Activated CD8-positive, alpha-beta memory T cell treated with anti-CD3 and anti-CD28 coated beads for 1 hour (primary cell): ENCODE measurements around the gene ELMOD1.
A peak's percentile ranks its signal among the peaks of the same experiment; 100 is the strongest.
"Not testable (repeated sequence)": the region's sequence is repeated elsewhere in the genome, so short reads cannot be mapped to it uniquely, and the experiment has no call there.

ENCODE experiments used
- DNase-seq, 2 donors: peaks; one replicate each; pipeline ENCODE4 v3.0.0-alpha.2; 2020; ENCODE audit warnings: low read depth in 1 of 2; ENCODE audit errors: extremely low read depth in 1 of 2

ELMOD1 gene

DNA sequence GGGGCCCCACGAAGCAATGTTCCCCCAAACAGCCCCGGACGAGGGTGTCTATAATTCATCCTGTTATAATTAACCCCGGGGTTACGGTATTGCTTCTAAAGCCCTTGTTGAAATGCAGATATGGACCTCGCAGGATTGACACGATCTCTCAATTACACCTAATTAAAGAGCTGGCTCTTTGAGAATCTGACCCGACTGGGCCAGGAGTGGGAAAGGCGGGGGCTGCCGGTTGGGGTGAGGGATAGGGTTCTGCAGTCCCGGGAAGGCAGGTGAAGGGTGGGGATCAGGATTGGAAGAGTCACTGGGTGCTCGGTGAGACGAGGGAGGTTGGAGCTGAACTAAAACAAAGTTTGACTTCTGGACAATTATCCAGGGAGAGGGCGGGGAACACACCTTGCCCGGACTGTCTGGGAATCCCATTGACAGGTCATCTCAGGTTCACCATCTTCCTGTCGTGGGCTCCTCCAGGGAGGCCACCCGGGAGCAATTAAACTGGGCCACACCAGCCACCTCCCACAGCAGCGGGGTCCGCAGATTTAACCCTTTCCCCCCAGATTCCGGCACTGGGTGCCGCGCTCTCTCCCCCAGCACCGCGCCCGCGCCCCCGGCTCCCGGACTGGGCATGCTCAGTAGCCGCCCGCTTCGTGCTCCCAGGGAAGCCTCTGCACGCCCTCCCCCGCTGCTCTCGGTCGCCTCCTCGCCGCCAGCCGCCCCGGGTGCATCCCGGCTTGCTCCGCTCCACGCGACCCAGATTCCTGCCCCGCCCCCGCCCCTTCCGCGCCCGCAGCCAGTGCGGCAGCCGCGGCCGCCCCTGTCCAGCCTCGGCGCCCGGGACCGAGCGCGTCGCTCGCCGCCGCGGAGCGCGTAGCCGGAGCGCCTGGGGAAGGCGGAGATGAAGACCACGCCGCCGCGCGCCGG lies at the start of gene ELMOD1:
Gene ELMOD1, plus strand, starts transcription at position 688 of the 918 bp plus-strand sequence. CDS start 27,043 bp downstream, outside the sequence.
- no peak for DNase-seq

GRCh38 chr11:107545101-107545514 lies 45.8 kb upstream of the ELMOD1 start:
- no peak for DNase-seq

DNA sequence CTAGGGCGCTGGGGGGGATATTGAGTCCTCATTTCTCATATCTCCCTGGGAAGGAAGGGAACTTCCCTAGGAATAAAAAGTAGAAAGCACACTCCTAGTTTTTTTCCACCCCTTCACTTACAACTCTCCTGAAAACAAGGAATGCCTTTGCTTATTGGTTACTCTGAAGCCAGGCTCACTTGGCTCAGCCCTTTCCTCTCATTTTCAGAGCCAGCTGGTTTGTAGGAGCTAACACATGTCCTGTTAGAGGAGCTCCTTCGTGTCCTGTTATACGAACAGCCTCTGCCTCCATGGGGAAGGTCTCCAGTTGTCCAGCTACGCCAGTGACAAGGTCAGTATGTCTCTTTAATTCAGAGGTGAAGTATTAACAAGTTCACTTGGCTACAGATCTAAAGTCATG lies 43.0 kb upstream of the ELMOD1 start:
- no peak for DNase-seq

DNA sequence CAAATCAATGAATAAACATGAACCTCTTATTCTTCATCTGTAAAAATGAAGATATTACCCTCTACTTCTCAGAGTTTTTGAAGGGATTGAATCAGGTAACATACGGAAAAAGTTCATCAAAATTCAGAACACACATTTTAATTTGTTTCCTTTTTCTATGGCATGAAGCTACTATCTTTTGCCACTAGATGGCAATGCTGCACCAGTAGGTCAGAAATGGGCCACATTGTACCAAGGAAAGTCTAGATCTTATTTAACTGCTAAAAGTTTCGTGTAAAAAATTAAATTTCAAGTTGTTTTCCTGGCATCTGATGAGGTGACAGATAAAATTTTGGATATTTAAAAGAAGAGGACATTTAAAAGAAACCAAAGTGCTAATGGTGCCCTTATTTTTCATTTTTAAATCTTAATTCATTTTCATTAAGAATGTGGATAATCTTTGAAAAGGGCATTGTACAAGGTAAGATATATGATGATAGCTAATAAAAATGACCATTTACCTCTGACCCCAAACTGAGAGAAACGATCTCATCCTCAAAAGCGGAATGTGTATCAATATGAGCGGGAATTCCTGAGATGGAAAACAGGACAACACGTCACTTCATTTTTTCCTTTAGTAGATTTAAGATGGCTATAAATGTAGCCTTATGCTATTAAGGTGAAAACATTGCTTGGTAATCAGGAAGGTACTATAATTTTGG lies 41.5 kb upstream of the ELMOD1 start:
- no peak for DNase-seq

DNA sequence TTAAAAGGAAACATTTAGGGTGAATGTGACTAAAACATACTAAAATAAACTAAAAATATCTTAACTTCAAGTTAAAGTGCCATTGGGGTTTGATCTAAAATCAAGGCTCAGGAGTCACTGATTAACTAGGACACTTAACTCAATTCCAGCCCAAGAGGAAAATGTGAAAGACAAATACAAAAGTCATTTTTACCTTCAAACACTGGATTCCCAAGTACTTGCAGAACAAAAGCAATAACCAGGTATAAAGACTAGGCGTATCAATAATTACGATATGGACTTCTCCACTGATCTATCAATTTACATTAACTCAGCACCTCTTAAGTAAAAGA lies 41.0 kb upstream of the ELMOD1 start:
- no peak for DNase-seq

GRCh38 chr11:107550304-107550703 lies 40.6 kb upstream of the ELMOD1 start:
- no peak for DNase-seq

- DNase-seq = no peak
Observed at GRCh38 chr11:107561688-107562087, 29.3 kb upstream of the ELMOD1 start.

DNA sequence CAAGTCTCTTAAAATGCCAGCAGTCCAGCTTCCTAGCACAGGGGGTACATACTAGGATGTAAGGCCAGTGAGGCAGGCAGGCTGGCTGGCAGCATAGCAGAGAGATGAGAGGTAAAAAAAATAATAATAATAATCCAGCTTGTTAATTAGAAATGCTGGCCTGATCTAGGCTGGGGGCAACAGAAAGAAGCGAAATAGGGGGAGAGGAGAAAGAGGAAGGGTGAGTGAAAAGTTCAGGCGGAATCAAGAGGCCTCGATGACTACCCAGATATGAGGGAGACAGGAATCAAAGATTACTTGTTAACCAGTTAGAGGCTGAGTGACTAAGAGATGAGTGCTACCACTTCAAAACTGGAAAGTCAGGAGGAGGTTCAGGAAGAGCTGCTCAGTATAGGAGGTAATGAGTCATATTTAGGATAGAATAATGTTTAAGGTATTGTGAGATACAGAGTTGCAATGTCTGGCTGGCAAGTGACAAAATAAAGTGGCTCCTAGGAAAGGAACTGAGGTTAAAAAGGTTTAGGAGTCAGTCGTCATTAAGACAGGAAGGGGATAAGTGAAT lies 28.2 kb upstream of the ELMOD1 start:
- DNase-seq = no peak

GRCh38 chr11:107563702-107564101 lies 27.2 kb upstream of the ELMOD1 start:
- no peak for DNase-seq

GRCh38 chr11:107564877-107565218 lies 26.1 kb upstream of the ELMOD1 start:
- no peak for DNase-seq

DNA sequence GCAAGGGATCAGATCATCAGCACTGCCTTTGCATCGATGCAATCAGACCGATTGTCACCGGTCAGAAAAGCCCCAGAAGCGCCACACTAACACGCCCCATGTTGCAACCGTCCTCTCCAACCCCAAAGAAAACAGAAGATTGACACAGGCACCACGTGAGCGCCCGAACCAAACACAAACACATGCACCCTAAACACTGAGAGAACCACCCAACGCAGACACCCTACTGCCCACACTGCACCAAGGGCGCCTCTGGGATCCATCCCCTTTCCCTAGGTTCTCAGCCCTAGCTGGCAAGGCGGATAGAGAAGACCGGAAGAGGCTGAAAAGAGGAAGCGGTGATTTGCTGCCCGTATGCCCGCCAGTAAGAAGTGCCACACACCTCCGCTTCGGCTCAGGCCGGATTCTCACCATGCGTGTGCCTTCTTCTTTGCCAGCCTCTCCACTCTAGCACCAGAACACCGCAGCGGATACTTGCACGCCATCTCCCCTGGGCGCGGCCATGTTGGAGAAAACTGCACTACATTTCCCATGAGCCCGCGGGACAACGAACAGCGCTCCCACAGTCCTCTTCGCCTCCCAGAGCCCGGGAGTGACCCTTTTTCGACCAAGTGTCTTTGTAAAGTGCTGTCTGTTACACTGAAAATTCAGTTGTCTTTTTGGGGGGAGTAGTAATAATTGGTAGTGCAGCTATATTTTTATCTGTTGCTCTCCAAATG lies 25.6 kb upstream of the ELMOD1 start, which contains the start of gene ALKBH8:
Gene ALKBH8, minus strand, starts transcription at position 517 of the 719 bp plus-strand sequence. CDS start 4,842 bp downstream, outside the sequence.
- peak in 1 of 2 donors; percentile 61 for DNase-seq

DNA sequence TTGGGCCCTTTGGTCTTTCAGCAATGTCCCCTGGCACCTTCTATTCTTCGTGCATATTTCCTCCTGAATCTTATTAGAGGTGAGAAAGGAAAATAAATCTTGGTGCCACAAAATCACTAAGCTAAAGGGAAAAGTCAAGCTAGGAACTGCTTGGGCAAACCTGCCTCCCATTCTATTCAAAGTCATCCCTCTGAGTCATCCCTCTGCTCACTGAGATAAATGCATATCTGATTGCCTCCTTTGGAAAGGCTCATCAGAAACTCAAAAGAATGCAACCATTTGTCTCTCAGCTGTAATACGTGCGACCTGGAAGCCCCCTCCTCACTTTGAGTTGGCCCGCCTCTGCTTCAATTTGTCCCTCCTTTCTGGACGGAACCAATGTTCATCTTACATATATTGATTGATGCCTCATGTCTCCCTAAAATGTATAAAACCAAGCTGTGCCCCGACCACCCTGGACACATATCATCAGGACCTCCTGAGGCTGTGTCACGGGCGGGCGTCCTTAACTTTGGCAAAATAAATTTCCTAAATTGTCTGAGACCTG lies 24.9 kb upstream of the ELMOD1 start:
- not testable (repeated sequence) for DNase-seq

GRCh38 chr11:107566569-107566968 lies 24.4 kb upstream of the ELMOD1 start:
- DNase-seq = no peak

GRCh38 chr11:107567739-107568335 lies 23.1 kb upstream of the ELMOD1 start:
- no peak for DNase-seq

GRCh38 chr11:107570015-107570414 lies 20.9 kb upstream of the ELMOD1 start:
- no peak for DNase-seq

GRCh38 chr11:107573438-107573837 lies 17.5 kb upstream of the ELMOD1 start:
- no peak for DNase-seq

DNA sequence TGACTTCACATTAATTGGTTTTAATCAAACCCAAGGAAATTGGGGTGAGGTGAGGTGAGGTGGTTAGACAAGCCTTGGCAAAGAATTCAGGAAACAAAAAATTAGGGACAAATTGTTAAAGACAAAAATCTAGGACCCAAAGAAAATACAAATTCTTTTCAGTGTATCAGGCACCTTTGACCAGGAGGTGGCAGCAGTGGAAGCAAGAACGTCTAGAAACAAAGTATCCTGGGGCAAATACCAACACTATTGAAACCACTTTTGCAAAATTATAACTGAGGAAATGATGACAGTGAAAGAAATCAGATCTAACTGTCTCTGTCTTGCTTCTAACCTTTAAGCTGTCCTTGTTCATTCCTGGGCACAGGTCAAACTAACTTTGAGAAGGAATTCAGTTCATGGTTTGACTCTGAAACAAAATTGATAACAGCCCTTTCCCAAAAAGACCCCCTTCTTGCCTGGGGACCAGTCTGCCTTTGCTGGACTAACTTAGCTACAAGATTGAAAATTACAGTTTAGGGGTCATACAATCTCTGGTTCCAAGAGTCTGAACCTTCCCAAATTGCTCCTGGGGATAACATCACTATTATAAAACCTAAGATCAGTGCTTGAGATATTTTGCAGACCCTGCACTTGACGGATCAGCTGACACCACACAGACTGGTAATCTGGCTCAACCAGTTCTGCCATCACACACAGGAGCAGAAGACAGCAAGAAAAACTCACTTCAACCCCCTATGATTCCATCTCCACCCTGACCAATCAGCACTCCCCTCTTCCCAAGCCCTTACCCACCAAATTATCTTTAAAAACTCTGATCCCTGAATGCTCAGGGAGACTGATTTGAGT lies 14.2 kb upstream of the ELMOD1 start:
- peak in 1 of 2 donors; percentile 36 for DNase-seq

DNA sequence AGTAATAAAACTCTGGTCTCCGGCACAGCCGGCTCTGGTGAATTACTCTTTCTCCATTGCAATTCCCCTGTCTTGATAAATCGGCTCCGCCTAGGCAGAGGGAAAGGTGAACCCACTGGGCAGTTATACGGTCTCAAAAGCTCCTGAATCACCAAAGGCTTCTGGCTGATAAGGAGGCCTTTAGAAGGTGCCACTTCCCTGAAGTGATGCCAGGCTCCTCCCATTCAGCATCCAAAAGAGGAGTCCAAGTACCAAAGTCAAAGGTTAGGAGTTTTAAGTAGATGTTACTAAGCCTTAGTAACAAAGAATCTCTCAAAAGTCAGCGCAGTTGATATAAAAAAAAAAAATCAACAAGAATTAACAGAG lies 13.6 kb upstream of the ELMOD1 start:
- DNase-seq = no peak

DNA sequence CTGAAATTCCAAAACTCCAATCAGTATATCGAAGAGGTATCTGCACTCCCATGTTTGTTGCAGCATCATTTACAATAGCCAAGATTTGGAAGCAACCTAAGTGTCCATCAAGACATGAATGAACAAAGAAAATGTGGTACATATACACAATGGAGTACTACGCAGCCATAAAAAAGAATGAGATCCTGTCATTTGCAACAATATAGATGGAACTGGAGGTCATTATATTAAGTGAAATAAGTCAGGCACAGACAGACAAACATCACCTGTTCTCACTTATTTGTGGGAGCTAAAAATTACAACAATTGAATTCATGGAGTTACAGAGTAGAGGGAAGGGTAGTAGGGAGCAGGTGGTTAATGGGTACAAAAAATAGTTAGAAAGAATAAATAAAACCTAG lies 11.8 kb upstream of the ELMOD1 start:
- not testable (repeated sequence) for DNase-seq

DNA sequence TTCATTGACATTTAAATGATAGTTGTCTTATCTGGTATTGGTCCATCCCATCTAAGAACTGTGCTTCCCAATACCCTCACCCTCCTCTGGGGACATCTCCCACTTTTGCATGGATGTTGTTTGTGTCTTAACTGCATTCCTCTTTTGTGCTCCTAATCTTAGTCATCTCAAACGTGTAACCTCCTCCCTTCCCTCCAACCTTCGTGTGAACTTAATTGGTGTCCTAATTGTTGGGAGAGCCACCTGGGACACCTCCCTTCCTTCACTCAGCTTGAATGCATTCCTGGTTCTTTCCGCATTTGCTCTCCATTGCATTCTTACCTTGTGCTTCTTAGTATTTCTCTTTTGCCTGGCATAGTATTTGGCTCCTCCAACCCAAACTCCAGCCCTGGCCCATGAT lies 9.8 kb upstream of the ELMOD1 start:
- DNase-seq = no peak
